IMR-90 (cell line): ENCODE data around the gene GPSM3.

ENCODE experiments used
- POLR2A ChIP-seq: IDR thresholded peaks from 2 replicates; pipeline ENCODE4 v1.6.1; 2012; ENCODE audit warnings: mild to moderate bottlenecking, low read depth, low read length
- USF2 ChIP-seq: fragments of 150-350 bp; IDR thresholded peaks from 2 replicates; pipeline ENCODE4 v1.6.1; 2017; ENCODE audit warnings: mild to moderate bottlenecking, antibody characterized with exemption, low read length, low read depth

- TF ChIP-seq USF2: no peak
- no peak for TF ChIP-seq POLR2A
Measured at GRCh38 chr6:32192608-32193039, at the start of gene GPSM3.
